Measurements from ENCODE around the gene PHLPP1.

Gene PHLPP1

GRCh38 chr18:62786689-62787088 is 71.3 kb downstream of the PHLPP1 start:
- Histone ChIP-seq H3K9me3 (ENCODE audit: insufficient read depth, low read length) (no peaks in the 10 kb centered on the region), H3K27ac (ENCODE audit: low read depth, low read length) (no peak overlapping the region), H3K27me3 (ENCODE audit: low read length) (no peaks in the 10 kb centered on the region), H2AFZ (ENCODE audit: low read depth, low read length, severe bottlenecking) (no peak overlapping the region), H3K36me3 (ENCODE audit: low read length) (no peaks in the 10 kb centered on the region), H4K20me1 (ENCODE audit: low read depth, low read length) (peaks cover 25% of the 10 kb centered on the region; the same call in 1 of the 2 replicates), H3K9ac (ENCODE audit: low read length) (no peak overlapping the region), H3F3A (ENCODE audit: insufficient read depth) (no peaks in the 10 kb centered on the region), H3K4me3 (ENCODE audit: insufficient read depth, low read length, poor library complexity, severe bottlenecking) (no peak overlapping the region), H3K4me2 (ENCODE audit: low read depth, low read length, poor library complexity, severe bottlenecking) (no peak overlapping the region), H3K9me2 (replicated peaks; ENCODE audit: insufficient read depth, low read length) (no peaks in the 10 kb centered on the region), H3K79me2 (ENCODE audit: insufficient read depth, low read length) (peaks cover 26% of the 10 kb centered on the region; the same call in 1 of the 2 replicates)
- TF ChIP-seq EZH2phosphoT487 (conservative IDR thresholded peaks at IDR 0.05; ENCODE audit: low read length) = no peak

- peaks cover 21% of the 10 kb centered on the region; the same call in 1 of the 2 replicates for H3K79me2 ChIP-seq (ENCODE audit: insufficient read depth, low read length)
- no peak for TF ChIP-seq EZH2phosphoT487 (conservative IDR thresholded peaks at IDR 0.05; ENCODE audit: low read length)
- no peak for TF ChIP-seq CTCF (IDR thresholded peaks at IDR 0.05; ENCODE audit: insufficient read depth, low read length, poor library complexity, severe bottlenecking)
- no peak overlapping the region for H3K9ac ChIP-seq (ENCODE audit: low read length)
- no peaks in the 10 kb centered on the region for H3K9me2 ChIP-seq (replicated peaks; ENCODE audit: insufficient read depth, low read length)
- H4K20me1 ChIP-seq (ENCODE audit: low read depth, low read length) = peaks cover 25% of the 10 kb centered on the region; the same call in 1 of the 2 replicates
- no peak overlapping the region for H3K4me3 ChIP-seq (ENCODE audit: insufficient read depth, low read length, poor library complexity, severe bottlenecking)
- H3K36me3 ChIP-seq (ENCODE audit: low read length) = no peaks in the 10 kb centered on the region
- no peaks in the 10 kb centered on the region for H3F3A ChIP-seq (ENCODE audit: insufficient read depth)
- no peak overlapping the region for H3K4me2 ChIP-seq (ENCODE audit: low read depth, low read length, poor library complexity, severe bottlenecking)
- no peak overlapping the region for H2AFZ ChIP-seq (ENCODE audit: low read depth, low read length, severe bottlenecking)
- no peaks in the 10 kb centered on the region for H3K27me3 ChIP-seq (ENCODE audit: low read length)
- H3K27ac ChIP-seq (ENCODE audit: low read depth, low read length) = no peak overlapping the region
- no peaks in the 10 kb centered on the region for H3K9me3 ChIP-seq (ENCODE audit: insufficient read depth, low read length)
Observed at GRCh38 chr18:62788111-62788510, 72.8 kb downstream of the PHLPP1 start.

- Histone ChIP-seq H3K4me2 (ENCODE audit: low read depth, low read length, poor library complexity, severe bottlenecking) (no peak overlapping the region), H3K79me2 (ENCODE audit: insufficient read depth, low read length) (peaks cover 15% of the 10 kb centered on the region; the same call in 1 of the 2 replicates)
Observed at GRCh38 chr18:62788876-62789275, 73.5 kb downstream of the PHLPP1 start.

More at GRCh38 chr18:62788876-62789275, 73.5 kb downstream of the PHLPP1 start:
- H2AFZ ChIP-seq (ENCODE audit: low read depth, low read length, severe bottlenecking) = no peak overlapping the region
- H3K9me3 ChIP-seq (ENCODE audit: insufficient read depth, low read length) = no peaks in the 10 kb centered on the region
- H3K27ac ChIP-seq (ENCODE audit: low read depth, low read length) = no peak overlapping the region
- H3K4me3 ChIP-seq (ENCODE audit: insufficient read depth, low read length, poor library complexity, severe bottlenecking) = no peak overlapping the region
- no peak overlapping the region for H3K9ac ChIP-seq (ENCODE audit: low read length)
- TF ChIP-seq CTCF (IDR thresholded peaks at IDR 0.05; ENCODE audit: insufficient read depth, low read length, poor library complexity, severe bottlenecking) (no peak), EZH2phosphoT487 (conservative IDR thresholded peaks at IDR 0.05; ENCODE audit: low read length) (no peak)
- no peaks in the 10 kb centered on the region for H3K9me2 ChIP-seq (replicated peaks; ENCODE audit: insufficient read depth, low read length)
- no peaks in the 10 kb centered on the region for H3K27me3 ChIP-seq (ENCODE audit: low read length)
- no peaks in the 10 kb centered on the region for H3K36me3 ChIP-seq (ENCODE audit: low read length)
- H4K20me1 ChIP-seq (ENCODE audit: low read depth, low read length) = peaks cover 25% of the 10 kb centered on the region; the same call in 1 of the 2 replicates
- H3F3A ChIP-seq (ENCODE audit: insufficient read depth) = no peaks in the 10 kb centered on the region
